ENCODE results near the gene NCOR2.
A peak's percentile ranks its signal among the peaks of the same experiment; 100 is the strongest.

NCOR2 gene

GRCh38 chr12:124527861-124528561 lies 39.4 kb downstream of the NCOR2 start:
- peak; percentile 52 for DNase-seq (ENCODE audit: low spot score)

DNA sequence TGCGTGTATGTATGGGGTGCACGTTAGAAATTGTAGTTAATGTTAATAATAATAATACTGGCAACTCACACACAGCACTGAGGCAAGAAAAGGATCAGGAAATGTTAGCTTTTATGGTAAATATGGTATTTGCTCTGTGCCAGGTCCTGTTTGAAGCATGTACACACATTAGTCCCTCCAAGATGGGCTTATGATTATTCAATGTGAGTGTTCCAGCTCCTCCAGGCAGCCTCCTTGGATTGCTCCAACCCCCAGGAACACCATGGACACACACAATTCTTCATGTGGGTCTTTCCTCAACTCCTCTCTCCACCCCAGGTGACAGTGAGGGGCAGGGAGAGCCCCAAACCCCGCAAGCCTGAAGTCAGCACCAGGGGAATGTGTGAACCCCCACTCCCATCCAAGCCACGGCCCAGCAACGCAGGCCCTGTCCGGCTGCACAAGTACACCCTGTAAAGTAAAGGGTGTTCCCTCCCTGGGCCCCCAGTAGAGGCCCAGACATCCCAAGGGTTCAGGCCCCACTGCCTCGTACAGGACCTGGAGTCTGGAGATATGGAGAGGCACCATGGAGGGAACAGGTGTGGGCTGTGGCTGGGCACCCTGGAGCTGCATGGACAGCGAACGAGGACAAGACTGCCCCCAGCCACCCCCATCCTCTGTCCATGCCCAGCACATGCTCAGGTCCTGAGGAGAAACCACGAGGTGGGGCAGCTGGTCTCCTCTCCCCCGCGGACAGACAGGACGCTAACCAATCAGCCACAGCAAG lies 41.3 kb downstream of the NCOR2 start:
- DNase-seq (ENCODE audit: low spot score), result no peak

DNA sequence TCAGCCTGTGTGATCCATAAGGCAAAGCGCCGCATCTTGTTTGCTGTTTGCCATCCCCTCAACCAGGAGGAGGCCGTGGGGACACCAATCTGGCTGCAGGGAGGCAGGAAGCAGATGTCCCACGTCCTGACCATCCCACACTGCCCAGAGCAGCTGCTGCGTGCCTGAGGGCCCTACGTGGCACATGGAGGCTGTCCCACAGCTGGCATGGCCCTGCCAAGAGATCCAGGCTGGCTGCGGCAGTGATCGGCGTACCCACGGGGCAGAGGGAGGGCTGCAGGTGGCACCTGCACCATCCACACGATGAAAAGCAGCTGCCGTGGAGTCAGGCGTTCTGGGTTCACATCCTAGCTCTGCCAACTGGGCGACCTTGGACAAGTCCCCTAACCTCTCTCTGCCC lies 42.0 kb downstream of the NCOR2 start:
- no peak for DNase-seq (ENCODE audit: low spot score)

GRCh38 chr12:124524231-124524925 lies 43.0 kb downstream of the NCOR2 start:
- DNase-seq (ENCODE audit: low spot score), result no peak

DNA sequence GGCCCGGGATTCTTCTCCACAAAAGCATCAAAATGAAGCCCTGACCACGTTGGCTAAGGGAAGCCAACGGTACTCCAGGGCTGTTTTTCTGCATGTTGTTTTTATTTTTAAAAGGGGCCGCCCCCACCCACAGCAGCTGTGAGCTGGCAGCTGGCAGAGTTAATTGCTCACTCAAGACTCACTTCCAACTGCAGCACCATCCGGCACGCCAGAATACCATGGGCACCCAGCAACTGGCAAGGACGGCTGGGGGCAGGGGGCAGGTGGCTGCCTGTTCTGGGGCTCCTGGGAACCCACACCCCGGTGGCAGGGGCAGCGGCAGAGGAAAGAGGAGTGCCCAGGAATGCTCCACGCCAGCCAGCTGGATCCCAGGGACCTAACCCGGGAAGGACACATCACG lies 44.3 kb downstream of the NCOR2 start:
- no peak for DNase-seq (ENCODE audit: low spot score)

- no peak for DNase-seq (ENCODE audit: low spot score)
Measured at GRCh38 chr12:124520907-124521306, 46.5 kb downstream of the NCOR2 start.

DNA sequence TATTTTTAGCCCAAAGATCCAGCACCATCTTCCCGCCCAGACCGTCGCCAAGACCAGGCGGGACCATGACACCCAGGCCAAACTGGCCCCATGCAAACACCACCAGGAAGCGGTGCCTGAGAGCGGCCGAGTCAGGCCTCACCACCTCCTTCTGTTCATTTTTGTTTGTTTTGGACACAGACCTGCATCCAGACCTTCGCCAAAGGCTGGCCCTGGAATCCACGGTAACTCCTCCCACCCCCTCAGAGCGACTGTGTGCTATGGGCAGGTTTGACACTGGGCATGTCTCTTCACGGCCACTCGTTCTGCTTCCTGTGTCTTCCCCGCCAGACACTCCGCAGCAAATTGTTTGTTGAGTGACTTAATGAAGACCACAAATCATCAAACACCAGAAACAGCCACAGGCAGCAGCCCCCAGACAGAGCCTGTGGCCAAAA lies 47.1 kb downstream of the NCOR2 start:
- DNase-seq (ENCODE audit: low spot score), result no peak

DNA sequence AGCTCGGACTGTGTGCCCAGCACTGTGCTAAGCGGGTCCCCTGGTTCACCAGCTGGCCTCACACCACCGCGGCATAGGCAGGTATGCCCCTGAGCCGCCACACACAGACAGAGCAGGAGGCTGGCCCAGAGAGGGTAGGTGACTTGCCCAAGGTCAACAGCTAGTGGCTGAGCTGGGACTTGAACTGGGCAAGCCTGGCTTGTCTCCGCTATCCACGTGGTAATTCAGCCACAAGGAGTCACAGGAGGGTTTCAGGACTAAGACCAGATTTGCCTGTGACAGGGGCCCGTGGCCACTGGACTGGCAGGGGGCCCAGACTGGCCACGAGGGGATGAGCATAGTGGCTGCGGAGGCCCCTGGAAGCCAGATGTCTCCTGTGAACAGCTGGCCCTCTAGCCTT lies 47.7 kb downstream of the NCOR2 start:
- DNase-seq (ENCODE audit: low spot score), result no peak

DNA sequence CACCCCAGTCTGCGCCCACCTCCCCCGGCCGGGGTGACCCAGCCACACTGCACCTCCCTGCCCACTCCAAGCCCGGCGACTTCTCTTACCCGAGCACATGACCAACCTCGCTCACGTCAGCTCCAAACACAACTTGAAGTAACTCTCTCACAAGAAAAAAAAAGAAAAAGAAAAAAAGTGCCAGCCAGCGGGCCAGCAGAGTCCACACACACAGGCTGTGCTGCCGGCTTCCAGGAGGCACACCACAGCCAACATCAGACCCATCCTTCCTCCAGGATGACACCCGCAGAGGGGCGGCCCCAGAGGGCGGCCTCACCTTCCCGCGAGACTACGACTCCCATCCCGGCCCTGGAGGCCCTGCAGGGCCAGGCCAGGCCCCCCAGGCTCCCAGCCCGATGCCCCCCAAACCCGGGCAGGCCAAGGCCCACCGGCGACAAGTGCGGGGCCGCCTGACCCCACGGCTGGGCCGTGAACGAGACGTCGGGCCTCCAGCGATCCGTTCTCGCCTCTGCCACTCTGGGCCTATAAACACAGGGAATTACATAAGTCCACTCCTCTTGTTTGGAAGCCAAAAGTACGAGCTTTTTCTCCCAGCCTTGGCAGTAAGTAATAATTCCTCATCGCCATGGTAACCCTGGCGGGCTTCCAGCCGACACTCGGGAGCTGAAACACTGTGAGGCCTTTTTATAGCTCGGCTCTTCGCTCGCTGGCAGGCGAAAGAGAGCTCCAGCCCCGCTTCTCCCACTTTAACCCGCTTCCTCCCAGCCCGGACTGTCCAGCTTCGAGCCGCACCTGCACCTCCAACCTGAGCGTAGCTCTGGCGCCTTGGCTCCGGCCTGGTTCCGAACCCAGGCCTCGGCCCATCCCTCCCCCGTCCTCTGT lies 49.1 kb downstream of the NCOR2 start:
- peak; percentile 84 for DNase-seq (ENCODE audit: low spot score)
